UCSD-AML1 (cell line): ENCODE results near the gene MREG.

Source experiments
- DNase-seq: peaks from one replicate; lab custom pipeline; 2025; ENCODE audit not compliant: unreplicated experiment; lab: John Stamatoyannopoulos, UW

MREG gene

DNA sequence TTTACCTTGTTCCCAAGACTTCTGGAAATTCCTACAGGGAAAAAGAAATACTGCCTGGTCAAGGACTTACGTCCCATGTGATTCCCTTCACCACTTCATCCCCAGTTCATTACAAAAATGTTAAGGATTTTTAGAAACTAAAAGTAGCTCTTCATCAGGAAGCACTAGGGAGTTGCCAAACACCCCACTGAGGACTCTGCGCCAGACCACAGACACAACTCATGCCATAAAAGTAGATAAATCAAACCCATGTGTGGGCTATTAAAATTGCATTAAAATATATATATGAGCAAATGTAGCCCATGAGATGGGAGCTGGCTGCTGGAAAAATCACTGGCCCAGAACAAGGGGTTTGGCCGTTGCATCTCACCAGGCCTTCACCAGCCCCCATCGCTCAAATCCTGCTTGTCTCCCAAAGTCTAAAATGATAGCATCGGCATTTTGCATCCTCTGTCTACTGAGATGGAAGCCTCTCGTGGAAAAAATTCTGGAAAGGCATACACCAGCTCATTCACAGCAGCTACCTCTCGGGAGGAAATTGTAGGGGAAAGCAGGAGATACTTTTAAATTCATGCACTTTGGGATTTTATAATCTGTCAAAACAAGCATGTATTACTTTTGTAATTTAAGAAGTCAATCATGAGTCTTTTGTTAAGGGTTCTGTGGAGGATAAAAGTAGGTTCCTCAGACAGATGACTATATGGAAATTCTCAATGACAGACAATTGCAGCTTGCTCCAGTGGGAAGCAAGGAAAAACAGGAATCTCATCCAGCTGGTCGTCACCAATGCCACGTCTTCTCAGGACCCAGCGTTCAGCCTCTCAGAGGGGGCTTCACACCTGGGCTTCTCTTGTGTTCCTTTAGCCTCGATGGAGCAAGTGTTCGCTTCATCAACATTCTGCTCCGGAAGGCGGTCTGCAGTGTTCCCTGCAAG, 113.9 kb downstream of the MREG start:
- DNase-seq: no peak

- no peak for DNase-seq
Observed at GRCh38 chr2:215898363-215898762, 115.0 kb downstream of the MREG start.

DNA sequence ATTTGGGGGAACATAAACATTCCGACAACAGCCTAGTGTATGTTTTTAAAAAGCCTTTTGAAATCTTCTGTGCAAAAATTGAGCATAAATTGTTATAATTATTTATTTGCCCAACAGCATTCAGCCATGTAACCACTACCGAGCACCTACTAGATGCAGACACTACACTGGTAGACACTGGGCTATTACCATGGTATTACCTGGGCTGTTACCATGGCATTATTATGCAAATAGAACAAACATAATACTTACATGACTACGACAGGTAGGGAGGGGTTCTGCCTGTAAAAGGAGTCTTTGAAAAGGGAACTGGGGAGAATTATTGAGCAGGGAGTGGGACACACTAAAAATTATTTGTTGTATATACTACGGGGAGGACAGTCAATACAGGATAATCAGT, 116.4 kb downstream of the MREG start:
- DNase-seq: no peak

DNA sequence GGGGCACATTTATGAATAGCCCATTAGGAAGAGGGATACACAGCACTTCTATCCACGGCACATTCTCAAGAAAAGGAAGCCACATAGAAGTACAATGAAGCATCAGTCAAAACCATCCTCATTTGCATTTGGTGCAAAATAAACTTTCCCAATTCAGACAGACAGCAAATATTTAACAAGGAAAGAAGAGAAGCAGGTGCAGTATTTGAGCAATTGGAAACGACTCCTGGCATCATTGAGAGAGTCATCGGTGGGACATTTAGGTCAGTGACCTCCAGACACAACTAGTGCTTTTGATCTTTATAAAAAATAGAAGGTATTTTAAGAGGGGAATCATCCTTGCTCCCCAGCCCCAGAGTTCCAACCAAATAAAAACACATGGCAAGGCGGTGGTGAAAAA, 118.0 kb downstream of the MREG start:
- DNase-seq: no peak
